Panc1 (cell line): ENCODE data around the gene RPS15.

ENCODE experiments used
- POLR2AphosphoS5 ChIP-seq: IDR thresholded peaks from 2 replicates; pipeline ENCODE4 v1.6.1; 2012; ENCODE audit warnings: mild to moderate bottlenecking, low read depth, low read length, moderate library complexity
- TCF7L2 ChIP-seq: IDR thresholded peaks from 2 replicates; pipeline ENCODE4 v1.6.1; 2011; ENCODE audit warnings: mild to moderate bottlenecking, low read depth, low read length, inconsistent platforms
- TF ChIP-seq, protein P1 (sequence below): fragments of 450-650 bp; IDR thresholded peaks from 2 replicates; pipeline ENCODE4 v1.5.1; 2017; ENCODE audit warnings: mild to moderate bottlenecking
- TF ChIP-seq, protein P2 (sequence below), 2 experiments: IDR thresholded peaks; 2 replicates each; pipeline ENCODE4 v1.6.1; 2011 to 2012; ENCODE audit warnings: low read depth in 2 of 2, control low read depth in 1 of 2, low read length in 1 of 2, mild to moderate bottlenecking in 1 of 2, moderate library complexity in 1 of 2; ENCODE audit not compliant: insufficient read depth in 1 of 2

DNA sequence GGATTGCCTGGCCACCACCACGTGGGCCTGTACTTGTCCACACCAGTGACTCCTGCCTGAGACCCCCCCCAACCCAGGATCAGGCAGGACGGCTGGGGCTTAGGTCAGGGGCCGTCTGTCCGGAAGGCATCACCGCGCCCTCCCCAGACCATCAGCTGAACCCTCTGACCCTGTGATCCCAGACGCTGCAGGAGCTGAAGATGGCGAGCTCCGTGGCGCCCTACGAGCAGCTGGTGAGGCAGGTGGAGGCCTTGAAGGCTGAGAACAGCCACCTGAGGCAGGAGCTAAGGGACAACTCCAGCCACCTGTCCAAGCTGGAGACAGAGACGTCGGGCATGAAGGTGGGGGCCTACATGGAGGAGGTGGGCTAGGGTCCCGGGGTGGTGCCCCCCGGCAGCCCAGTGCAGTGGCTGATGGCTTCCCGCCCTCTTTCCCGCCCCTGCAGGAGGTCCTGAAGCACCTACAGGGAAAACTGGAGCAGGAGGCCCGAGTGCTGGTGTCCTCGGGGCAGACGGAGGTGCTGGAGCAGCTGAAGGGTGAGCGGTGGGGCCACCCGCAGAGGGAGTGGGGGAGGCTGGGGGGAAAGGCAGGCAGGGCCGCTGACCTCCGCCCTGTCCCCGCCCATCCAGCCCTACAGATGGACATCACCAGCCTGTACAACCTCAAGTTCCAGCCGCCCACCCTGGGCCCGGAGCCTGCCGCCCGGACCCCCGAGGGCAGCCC lies 14.8 kb downstream of the RPS15 start:
- TF ChIP-seq, protein P1, sequence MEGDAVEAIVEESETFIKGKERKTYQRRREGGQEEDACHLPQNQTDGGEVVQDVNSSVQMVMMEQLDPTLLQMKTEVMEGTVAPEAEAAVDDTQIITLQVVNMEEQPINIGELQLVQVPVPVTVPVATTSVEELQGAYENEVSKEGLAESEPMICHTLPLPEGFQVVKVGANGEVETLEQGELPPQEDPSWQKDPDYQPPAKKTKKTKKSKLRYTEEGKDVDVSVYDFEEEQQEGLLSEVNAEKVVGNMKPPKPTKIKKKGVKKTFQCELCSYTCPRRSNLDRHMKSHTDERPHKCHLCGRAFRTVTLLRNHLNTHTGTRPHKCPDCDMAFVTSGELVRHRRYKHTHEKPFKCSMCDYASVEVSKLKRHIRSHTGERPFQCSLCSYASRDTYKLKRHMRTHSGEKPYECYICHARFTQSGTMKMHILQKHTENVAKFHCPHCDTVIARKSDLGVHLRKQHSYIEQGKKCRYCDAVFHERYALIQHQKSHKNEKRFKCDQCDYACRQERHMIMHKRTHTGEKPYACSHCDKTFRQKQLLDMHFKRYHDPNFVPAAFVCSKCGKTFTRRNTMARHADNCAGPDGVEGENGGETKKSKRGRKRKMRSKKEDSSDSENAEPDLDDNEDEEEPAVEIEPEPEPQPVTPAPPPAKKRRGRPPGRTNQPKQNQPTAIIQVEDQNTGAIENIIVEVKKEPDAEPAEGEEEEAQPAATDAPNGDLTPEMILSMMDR: no peak
- no peak for TF ChIP-seq POLR2AphosphoS5
- TF ChIP-seq, protein P2, sequence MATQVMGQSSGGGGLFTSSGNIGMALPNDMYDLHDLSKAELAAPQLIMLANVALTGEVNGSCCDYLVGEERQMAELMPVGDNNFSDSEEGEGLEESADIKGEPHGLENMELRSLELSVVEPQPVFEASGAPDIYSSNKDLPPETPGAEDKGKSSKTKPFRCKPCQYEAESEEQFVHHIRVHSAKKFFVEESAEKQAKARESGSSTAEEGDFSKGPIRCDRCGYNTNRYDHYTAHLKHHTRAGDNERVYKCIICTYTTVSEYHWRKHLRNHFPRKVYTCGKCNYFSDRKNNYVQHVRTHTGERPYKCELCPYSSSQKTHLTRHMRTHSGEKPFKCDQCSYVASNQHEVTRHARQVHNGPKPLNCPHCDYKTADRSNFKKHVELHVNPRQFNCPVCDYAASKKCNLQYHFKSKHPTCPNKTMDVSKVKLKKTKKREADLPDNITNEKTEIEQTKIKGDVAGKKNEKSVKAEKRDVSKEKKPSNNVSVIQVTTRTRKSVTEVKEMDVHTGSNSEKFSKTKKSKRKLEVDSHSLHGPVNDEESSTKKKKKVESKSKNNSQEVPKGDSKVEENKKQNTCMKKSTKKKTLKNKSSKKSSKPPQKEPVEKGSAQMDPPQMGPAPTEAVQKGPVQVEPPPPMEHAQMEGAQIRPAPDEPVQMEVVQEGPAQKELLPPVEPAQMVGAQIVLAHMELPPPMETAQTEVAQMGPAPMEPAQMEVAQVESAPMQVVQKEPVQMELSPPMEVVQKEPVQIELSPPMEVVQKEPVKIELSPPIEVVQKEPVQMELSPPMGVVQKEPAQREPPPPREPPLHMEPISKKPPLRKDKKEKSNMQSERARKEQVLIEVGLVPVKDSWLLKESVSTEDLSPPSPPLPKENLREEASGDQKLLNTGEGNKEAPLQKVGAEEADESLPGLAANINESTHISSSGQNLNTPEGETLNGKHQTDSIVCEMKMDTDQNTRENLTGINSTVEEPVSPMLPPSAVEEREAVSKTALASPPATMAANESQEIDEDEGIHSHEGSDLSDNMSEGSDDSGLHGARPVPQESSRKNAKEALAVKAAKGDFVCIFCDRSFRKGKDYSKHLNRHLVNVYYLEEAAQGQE (IDR thresholded peaks at IDR 0.05; ENCODE audit: insufficient read depth in 1 of 2, low read depth in 2 of 2, low read length in 1 of 2): no peak
- no peak for TF ChIP-seq TCF7L2
